Osteoblast (primary cell): Measurements from ENCODE around the gene ADARB2. TPM values are rescaled to one million over a fixed set of nuclear protein-coding genes. Genes with fewer than 3 reads are reported as not detected.

ENCODE experiments used
- DNase-seq: peaks from one replicate; pipeline ENCODE4 v3.0.0; 2011; ENCODE audit warnings: low spot score, mixed read lengths; ENCODE audit not compliant: insufficient read length; ENCODE audit errors: missing footprints
- H2AFZ ChIP-seq: 2 replicates; pipeline ENCODE4 v1.6.0; 2011; ENCODE audit warnings: mild to moderate bottlenecking, low read length
- H3K27ac ChIP-seq: 2 replicates; pipeline ENCODE4 v1.5.1; 2011; ENCODE audit warnings: mild to moderate bottlenecking, low read depth, low read length, moderate library complexity
- H3K27me3 ChIP-seq: 2 replicates; pipeline ENCODE4 v1.6.0; 2012; ENCODE audit warnings: mild to moderate bottlenecking, control low read depth, inconsistent platforms, low read length, moderate library complexity; ENCODE audit not compliant: insufficient read depth
- H3K36me3 ChIP-seq: 2 replicates; pipeline ENCODE4 v1.5.1; 2011; ENCODE audit warnings: mild to moderate bottlenecking, low read length, control low read depth, moderate library complexity; ENCODE audit not compliant: insufficient read depth
- H3K4me1 ChIP-seq: 2 replicates; pipeline ENCODE4 v1.5.1; 2011; ENCODE audit warnings: mild to moderate bottlenecking, low read length, control low read depth, moderate library complexity; ENCODE audit not compliant: insufficient read depth
- H3K4me2 ChIP-seq: 2 replicates; pipeline ENCODE4 v1.6.0; 2011; ENCODE audit warnings: mild to moderate bottlenecking, low read length; ENCODE audit not compliant: insufficient read depth
- H3K4me3 ChIP-seq: fragments of 200-600 bp; sonication (generic); 3 replicates; pipeline ENCODE4 v1.5.1; 2012; ENCODE audit warnings: mild to moderate bottlenecking, low read length, inconsistent platforms; ENCODE audit not compliant: insufficient read depth
- H3K79me2 ChIP-seq: 2 replicates; pipeline ENCODE4 v1.6.0; 2012; ENCODE audit warnings: mild to moderate bottlenecking, low read length, control low read depth, inconsistent platforms; ENCODE audit not compliant: insufficient read depth
- H3K9me3 ChIP-seq: 2 replicates; pipeline ENCODE4 v1.5.1; 2011; ENCODE audit warnings: low read depth, low read length, control low read depth
- H4K20me1 ChIP-seq: 2 replicates; pipeline ENCODE4 v1.6.0; 2012; ENCODE audit warnings: mild to moderate bottlenecking, low read length, control low read depth; ENCODE audit not compliant: insufficient read depth
- total RNA-seq: library from RNA; depleted of rRNA; stranded (reverse); fragments of >200 nt; gene quantifications from 2 replicates; pipeline ENCODE4 v1.2.3, GENCODE V29; 2012
- TF ChIP-seq, protein P1 (sequence below): IDR thresholded peaks from 2 replicates; pipeline ENCODE4 v1.5.1; 2011; ENCODE audit warnings: mild to moderate bottlenecking, low read depth, low read length, moderate library complexity; ENCODE audit errors: extremely low read depth

ADARB2 gene
- total RNA-seq, 1 donor: not detected

DNA sequence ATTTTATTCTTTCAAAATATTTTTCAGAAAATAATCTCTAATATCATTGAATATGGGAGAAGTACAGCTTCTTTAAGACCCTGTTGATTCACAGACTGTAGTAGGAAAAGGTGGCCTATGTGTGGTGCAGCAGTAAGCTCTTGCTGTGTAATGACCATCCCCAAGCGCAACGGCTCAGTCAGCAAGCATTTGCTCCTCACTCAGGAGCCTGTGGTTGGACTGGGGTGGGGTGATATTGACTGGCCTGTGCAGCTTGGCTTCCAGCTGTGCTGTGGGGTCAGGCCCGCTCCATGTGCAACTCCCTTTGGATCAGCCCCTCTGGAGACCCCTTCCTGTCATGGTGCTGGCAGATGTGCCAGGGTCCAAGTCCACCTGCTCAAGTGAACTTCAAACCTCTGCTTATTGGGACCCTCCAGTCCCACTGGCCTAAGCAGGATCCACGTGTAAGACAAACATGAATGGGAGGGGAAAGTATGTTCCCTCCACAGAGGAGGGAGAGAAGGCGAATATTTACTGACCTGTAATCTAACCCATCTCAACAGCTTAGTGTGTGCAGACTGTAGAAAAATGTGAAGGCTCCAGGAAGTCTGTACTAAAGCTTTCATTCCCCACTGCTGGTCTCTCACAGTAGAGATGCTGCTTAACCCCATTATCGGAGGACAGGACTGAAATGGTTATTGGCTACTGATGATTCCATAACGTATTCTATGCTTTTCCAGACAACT lies 441.4 kb downstream of the ADARB2 start:
- no peaks in the 10 kb centered on the region for H3K27me3 ChIP-seq

DNA sequence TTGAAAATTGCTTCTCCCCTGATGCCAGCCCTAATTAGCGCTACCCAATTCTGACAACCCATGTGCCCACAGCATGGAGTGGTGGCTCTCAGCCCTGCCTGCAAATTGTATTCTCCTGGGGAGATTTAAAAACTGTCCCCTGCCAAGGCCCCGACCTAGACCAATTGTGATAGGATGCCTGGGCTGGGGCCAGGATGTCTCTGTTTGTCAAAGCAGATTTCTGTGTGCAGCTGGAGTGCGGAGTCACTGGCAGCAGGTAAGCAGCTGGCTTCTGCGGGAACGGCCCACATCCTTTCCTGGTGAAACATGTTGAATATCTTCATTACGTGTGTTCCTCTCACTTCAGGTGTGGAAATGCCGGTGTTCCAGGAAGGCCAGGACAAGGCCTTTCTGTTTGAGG lies 442.6 kb downstream of the ADARB2 start:
- no peak for DNase-seq
- Histone ChIP-seq H2AFZ (no peak overlapping the region), H3K4me1 (no peaks in the 10 kb centered on the region), H3K4me2 (no peak overlapping the region), H3K27me3 (no peaks in the 10 kb centered on the region), H3K4me3 (no peak overlapping the region), H3K36me3 (no peaks in the 10 kb centered on the region), H4K20me1 (no peaks in the 10 kb centered on the region), H3K79me2 (no peaks in the 10 kb centered on the region), H3K27ac (no peak overlapping the region), H3K9me3 (no peaks in the 10 kb centered on the region)
- TF ChIP-seq, protein P1, sequence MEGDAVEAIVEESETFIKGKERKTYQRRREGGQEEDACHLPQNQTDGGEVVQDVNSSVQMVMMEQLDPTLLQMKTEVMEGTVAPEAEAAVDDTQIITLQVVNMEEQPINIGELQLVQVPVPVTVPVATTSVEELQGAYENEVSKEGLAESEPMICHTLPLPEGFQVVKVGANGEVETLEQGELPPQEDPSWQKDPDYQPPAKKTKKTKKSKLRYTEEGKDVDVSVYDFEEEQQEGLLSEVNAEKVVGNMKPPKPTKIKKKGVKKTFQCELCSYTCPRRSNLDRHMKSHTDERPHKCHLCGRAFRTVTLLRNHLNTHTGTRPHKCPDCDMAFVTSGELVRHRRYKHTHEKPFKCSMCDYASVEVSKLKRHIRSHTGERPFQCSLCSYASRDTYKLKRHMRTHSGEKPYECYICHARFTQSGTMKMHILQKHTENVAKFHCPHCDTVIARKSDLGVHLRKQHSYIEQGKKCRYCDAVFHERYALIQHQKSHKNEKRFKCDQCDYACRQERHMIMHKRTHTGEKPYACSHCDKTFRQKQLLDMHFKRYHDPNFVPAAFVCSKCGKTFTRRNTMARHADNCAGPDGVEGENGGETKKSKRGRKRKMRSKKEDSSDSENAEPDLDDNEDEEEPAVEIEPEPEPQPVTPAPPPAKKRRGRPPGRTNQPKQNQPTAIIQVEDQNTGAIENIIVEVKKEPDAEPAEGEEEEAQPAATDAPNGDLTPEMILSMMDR: no peak

More for the DNA sequence above, 441.4 kb downstream of the ADARB2 start:
- Histone ChIP-seq H3K9me3 (no peaks in the 10 kb centered on the region), H3K79me2 (no peaks in the 10 kb centered on the region), H2AFZ (no peak overlapping the region), H3K27ac (no peak overlapping the region), H4K20me1 (no peaks in the 10 kb centered on the region), H3K4me1 (no peaks in the 10 kb centered on the region), H3K4me2 (no peak overlapping the region), H3K4me3 (no peak overlapping the region), H3K36me3 (no peaks in the 10 kb centered on the region)
- TF ChIP-seq, protein P1: no peak
- DNase-seq: no peak

DNA sequence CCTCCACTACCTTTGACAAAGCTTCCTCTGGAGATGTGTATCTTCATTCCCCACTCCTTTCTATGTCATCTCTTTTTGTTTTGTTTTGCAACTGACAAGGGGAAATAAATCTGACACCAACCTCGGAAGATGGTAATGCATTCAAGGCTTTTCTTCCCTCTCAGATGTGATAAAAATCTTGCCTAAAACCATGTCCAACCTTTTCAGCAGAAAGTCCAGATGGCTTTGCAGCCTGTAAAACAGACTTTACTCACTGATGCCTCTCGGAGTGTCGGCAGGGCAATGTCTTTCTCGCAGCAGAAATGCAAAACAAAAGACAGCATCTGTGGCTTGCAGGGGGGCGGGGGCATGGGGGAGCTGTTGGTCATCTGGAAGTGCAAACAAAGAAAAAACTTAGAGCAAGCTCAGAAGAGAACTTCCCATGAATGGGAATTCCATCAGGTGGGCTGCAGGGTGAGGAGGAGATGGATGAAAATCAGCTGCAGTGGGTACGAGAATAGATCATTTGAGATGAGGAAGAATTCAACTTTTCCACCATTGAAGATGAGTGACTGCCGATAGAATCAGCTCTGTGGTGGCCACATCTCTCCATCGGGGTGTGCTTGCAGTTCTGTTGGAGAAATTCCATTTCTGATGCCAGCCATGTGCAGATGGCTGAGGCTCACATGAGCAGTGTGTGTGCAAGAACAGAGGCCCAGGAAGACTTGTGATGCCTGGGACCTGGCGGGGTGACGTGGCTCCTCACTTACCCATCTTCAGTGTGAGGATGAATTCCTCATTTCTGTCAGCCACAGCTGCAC lies 443.5 kb downstream of the ADARB2 start:
- Histone ChIP-seq H3K27me3 (no peaks in the 10 kb centered on the region), H3K4me2 (no peak overlapping the region), H3K4me3 (no peak overlapping the region), H3K9me3 (no peaks in the 10 kb centered on the region), H3K4me1 (no peaks in the 10 kb centered on the region), H3K27ac (no peak overlapping the region), H4K20me1 (no peaks in the 10 kb centered on the region), H3K79me2 (no peaks in the 10 kb centered on the region), H3K36me3 (no peaks in the 10 kb centered on the region), H2AFZ (no peak overlapping the region)
- TF ChIP-seq, protein P1: no peak
- no peak for DNase-seq

DNA sequence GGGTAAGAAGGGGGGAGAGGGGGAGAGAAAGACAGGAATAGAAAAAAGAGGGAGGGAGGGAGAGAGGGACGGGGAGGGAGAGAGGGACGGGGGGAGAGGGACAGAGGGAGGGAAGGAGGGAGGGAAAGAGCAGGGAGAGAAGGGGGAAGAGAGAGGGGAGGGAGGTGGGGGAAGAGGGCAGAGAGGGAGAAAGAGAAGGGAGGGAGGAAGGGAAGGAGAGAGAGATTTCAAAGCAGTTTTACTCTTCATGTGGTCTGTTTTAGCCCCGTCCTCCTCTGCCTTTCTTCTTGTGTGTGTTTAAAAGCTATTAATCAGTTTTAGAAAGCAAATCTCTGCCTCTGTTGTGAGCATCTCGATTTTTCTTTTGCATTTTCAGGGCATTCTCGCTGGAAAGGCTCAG lies 444.2 kb downstream of the ADARB2 start:
- Histone ChIP-seq H2AFZ (no peak overlapping the region), H3K79me2 (no peaks in the 10 kb centered on the region), H3K9me3 (no peaks in the 10 kb centered on the region), H3K4me1 (no peaks in the 10 kb centered on the region), H3K36me3 (no peaks in the 10 kb centered on the region), H3K27ac (no peak overlapping the region), H3K4me2 (no peak overlapping the region), H3K4me3 (no peak overlapping the region), H3K27me3 (no peaks in the 10 kb centered on the region), H4K20me1 (no peaks in the 10 kb centered on the region)
- TF ChIP-seq, protein P1: no peak
- DNase-seq: no peak
